Mesothelial cell of epicardium (in vitro differentiated cells): ENCODE measurements around the gene C8G. TPM values are rescaled to one million over a fixed set of nuclear protein-coding genes. Genes with fewer than 3 reads are reported as not detected.

Source experiments
- DNase-seq, 2 experiments: peaks; one replicate each; pipeline ENCODE4 v3.0.0; 2021; ENCODE audit warnings: low spot score in 2 of 2; ENCODE audit not compliant: unreplicated experiment in 2 of 2
- H3K27ac Mint-ChIP-seq: 2 replicates; pipeline ENCODE4 v1.8.0; 2021; ENCODE audit warnings: mixed read lengths
- H3K27me3 Mint-ChIP-seq: 2 replicates; pipeline ENCODE4 v1.8.0; 2021; ENCODE audit warnings: low read depth, mixed read lengths
- H3K36me3 Mint-ChIP-seq: 2 replicates; pipeline ENCODE4 v1.8.0; 2021; ENCODE audit warnings: mixed read lengths
- H3K4me1 Mint-ChIP-seq: 2 replicates; pipeline ENCODE4 v1.8.0; 2021; ENCODE audit warnings: mixed read lengths
- H3K4me3 Mint-ChIP-seq: 2 replicates; pipeline ENCODE4 v1.8.0; 2021; ENCODE audit warnings: mild to moderate bottlenecking, moderate library complexity, mixed read lengths
- H3K9me3 Mint-ChIP-seq: 2 replicates; pipeline ENCODE4 v1.8.0; 2021; ENCODE audit warnings: mixed read lengths
- CTCF ChIP-seq: fragments of 200-600 bp; sonication (generic); IDR thresholded peaks from one replicate; pipeline ENCODE4 v1.5.0; 2021; ENCODE audit warnings: antibody characterized with exemption; ENCODE audit not compliant: unreplicated experiment
- total RNA-seq: library from RNA; stranded (reverse); gene quantifications from 3 replicates; pipeline ENCODE4 v1.2.1, GENCODE V29; 2021

Gene C8G
- total RNA-seq, 1 donor from 2014 or later = 1.5 TPM

- DNase-seq = no peak
- Mint-ChIP-seq H3K4me1 (peaks cover 3% of the 10 kb centered on the region), H3K27me3 (no peaks in the 10 kb centered on the region), H3K9me3 (no peaks in the 10 kb centered on the region), H3K27ac (no peak overlapping the region), H3K36me3 (peaks cover 26% of the 10 kb centered on the region), H3K4me3 (no peak overlapping the region)
- no peak for TF ChIP-seq CTCF
These were observed 5.0 kb upstream of the C8G start for GRCh38 chr9:136939996-136940525.

GRCh38 chr9:136940526-136941230 lies 4.4 kb upstream of the C8G start:
- H3K36me3 Mint-ChIP-seq = peaks cover 26% of the 10 kb centered on the region
- peaks cover 3% of the 10 kb centered on the region for H3K4me1 Mint-ChIP-seq
- H3K4me3 Mint-ChIP-seq = no peak overlapping the region
- H3K27ac Mint-ChIP-seq = no peak overlapping the region
- H3K27me3 Mint-ChIP-seq = no peaks in the 10 kb centered on the region
- no peaks in the 10 kb centered on the region for H3K9me3 Mint-ChIP-seq
- no peak for TF ChIP-seq CTCF
- DNase-seq = no peak

DNA sequence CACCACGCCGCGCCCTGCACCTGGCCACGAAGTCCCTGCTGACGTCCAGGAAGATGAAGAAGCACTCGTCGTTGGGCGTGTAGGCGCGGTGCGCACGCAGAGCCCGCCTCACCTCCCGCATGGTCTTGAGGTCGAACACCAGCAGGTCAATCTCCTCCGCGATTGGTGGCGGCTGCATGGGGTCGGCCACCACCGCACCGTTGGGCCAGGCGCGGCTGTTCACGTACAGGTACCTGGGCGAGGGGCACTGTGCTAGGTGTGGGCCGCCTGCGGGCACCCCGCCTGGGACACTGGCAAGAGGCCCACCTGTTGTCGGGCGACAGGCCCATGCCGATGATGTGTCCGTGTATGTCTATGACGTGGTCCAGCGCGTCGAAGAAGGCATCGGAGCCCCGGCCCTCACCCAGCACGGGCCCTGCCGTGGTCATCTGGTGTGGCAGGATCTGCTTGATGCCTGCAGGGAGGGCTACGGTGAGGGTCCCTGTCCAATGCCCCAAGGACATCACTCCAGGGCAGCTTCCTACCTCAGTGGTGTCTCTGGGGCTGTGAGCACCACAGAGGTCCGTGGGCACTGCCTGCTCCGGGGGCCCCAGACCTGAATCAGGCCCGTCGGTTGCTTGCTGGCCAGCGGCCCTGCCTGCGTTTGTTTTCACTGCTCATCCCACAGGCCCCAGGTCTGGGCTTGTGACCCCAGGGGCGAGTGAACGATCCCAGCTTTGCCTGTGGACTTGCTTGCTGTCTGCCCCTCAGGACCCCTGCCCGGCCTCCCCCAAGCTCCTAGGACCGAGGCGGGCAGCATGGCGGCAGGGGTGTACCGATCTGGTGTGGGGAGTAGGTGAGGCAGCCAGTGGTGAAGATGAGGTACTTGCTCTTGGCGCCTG lies 3.6 kb upstream of the C8G start:
- Mint-ChIP-seq H3K9me3 (no peaks in the 10 kb centered on the region), H3K36me3 (peaks cover 23% of the 10 kb centered on the region), H3K4me1 (peaks cover 3% of the 10 kb centered on the region), H3K4me3 (peak overlapping the region; percentile 20), H3K27me3 (no peaks in the 10 kb centered on the region), H3K27ac (no peak overlapping the region)
- no peak for DNase-seq
- TF ChIP-seq CTCF = no peak

DNA sequence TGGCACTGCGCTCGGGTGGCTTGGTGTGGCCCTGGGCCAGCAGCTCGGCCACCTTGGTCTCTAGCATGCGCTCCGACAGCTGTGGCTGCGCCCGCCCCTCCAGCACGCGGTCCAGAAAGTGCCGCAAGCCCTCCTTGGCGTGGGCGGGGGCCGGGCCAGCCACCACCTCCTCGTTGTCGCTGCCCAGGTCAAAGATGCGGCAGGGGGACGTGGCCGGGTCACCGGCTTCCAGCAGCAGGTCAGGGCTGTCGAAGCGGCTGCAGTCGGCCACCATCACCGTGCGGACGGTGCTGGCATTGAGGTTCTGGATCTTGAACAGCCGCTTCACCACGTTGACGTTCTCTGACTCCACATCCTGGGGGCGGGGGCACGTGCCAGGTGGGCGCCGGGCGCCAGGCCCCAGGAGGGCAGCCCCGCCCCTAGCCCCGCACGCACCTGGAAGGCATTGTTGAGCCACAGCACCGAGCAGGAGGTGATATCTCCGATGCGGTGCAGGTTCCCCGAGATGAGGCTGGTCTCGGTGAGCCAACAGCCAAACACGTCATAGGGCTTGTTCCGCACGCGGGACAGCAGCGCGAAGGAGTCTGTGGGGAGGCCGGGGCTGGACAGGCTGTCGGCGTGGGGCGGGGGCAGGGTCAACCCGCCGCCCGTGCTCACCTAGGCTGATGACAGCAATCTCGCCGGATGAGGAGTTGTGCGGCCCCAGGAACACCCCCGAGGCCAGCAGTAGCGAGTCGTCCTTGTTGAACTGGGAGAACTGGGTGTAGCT lies 2.7 kb upstream of the C8G start:
- Mint-ChIP-seq H3K9me3 (no peaks in the 10 kb centered on the region), H3K27me3 (no peaks in the 10 kb centered on the region), H3K27ac (no peak overlapping the region), H3K4me3 (peak overlapping the region; percentile 58), H3K36me3 (peaks cover 18% of the 10 kb centered on the region), H3K4me1 (peaks cover 5% of the 10 kb centered on the region)
- no peak for DNase-seq
- no peak for TF ChIP-seq CTCF

GRCh38 chr9:136942881-136943230 lies 2.2 kb upstream of the C8G start:
- Mint-ChIP-seq H3K27me3 (no peaks in the 10 kb centered on the region), H3K4me3 (peak overlapping the region; percentile 58), H3K4me1 (peaks cover 5% of the 10 kb centered on the region), H3K27ac (no peak overlapping the region), H3K9me3 (no peaks in the 10 kb centered on the region), H3K36me3 (peaks cover 17% of the 10 kb centered on the region)
- no peak for DNase-seq
- TF ChIP-seq CTCF = no peak
